ENCODE data around the gene LRRC49.
"Not testable (repeated sequence)": the region's sequence is repeated elsewhere in the genome, so short reads cannot be mapped to it uniquely, and the experiment has no call there.

The LRRC49 gene

GRCh38 chr15:70998319-70998718 is 105.7 kb downstream of the LRRC49 start:
- H3K4me1 ChIP-seq (ENCODE audit: control insufficient read depth, insufficient read depth, low read length, unreplicated experiment) = peaks cover 12% of the 10 kb centered on the region

GRCh38 chr15:71002316-71002715 is 109.7 kb downstream of the LRRC49 start:
- no peaks in the 10 kb centered on the region for H3K79me2 ChIP-seq (ENCODE audit: control insufficient read depth, insufficient read depth, low read length, unreplicated experiment)
- 0 out of 2 replicates have a peak overlapping the region, but pooled peaks have one; percentile 24 for H3K27ac ChIP-seq (ENCODE audit: low read depth, low read length)
- H3K4me1 ChIP-seq (ENCODE audit: control insufficient read depth, insufficient read depth, low read length, unreplicated experiment) = peaks cover 18% of the 10 kb centered on the region
- H3K4me3 ChIP-seq (ENCODE audit: low read depth, low read length) = no peak overlapping the region
- no peak overlapping the region for H2AFZ ChIP-seq (ENCODE audit: low read length, unreplicated experiment)
- peaks cover 18% of the 10 kb centered on the region; the same call in 1 of the 2 replicates for H3K36me3 ChIP-seq (ENCODE audit: insufficient read depth, low read length)
- no peaks in the 10 kb centered on the region for H3K27me3 ChIP-seq (ENCODE audit: insufficient read depth, low read length)

More at GRCh38 chr15:70998319-70998718, 105.7 kb downstream of the LRRC49 start:
- no peaks in the 10 kb centered on the region for H3K79me2 ChIP-seq (ENCODE audit: control insufficient read depth, insufficient read depth, low read length, unreplicated experiment)
- no peak overlapping the region for H3K4me3 ChIP-seq (ENCODE audit: low read depth, low read length)
- H2AFZ ChIP-seq (ENCODE audit: low read length, unreplicated experiment) = no peak overlapping the region
- no peak overlapping the region for H3K27ac ChIP-seq (ENCODE audit: low read depth, low read length)
- peaks cover 18% of the 10 kb centered on the region; the same call in 1 of the 2 replicates for H3K36me3 ChIP-seq (ENCODE audit: insufficient read depth, low read length)
- no peaks in the 10 kb centered on the region for H3K27me3 ChIP-seq (ENCODE audit: insufficient read depth, low read length)

GRCh38 chr15:71003319-71003718 is 110.7 kb downstream of the LRRC49 start:
- H3K79me2 ChIP-seq (ENCODE audit: control insufficient read depth, insufficient read depth, low read length, unreplicated experiment) = no peaks in the 10 kb centered on the region
- H2AFZ ChIP-seq (ENCODE audit: low read length, unreplicated experiment) = no peak overlapping the region
- peaks cover 18% of the 10 kb centered on the region for H3K4me1 ChIP-seq (ENCODE audit: control insufficient read depth, insufficient read depth, low read length, unreplicated experiment)
- H3K36me3 ChIP-seq (ENCODE audit: insufficient read depth, low read length) = peaks cover 18% of the 10 kb centered on the region; the same call in 1 of the 2 replicates
- no peaks in the 10 kb centered on the region for H3K27me3 ChIP-seq (ENCODE audit: insufficient read depth, low read length)
- H3K27ac ChIP-seq (ENCODE audit: low read depth, low read length) = peak overlapping the region; percentile 25
- no peak overlapping the region for H3K4me3 ChIP-seq (ENCODE audit: low read depth, low read length)

GRCh38 chr15:71004506-71004905 is 111.9 kb downstream of the LRRC49 start:
- H3K27ac ChIP-seq (ENCODE audit: low read depth, low read length); H2AFZ ChIP-seq (ENCODE audit: low read length, unreplicated experiment); H3K4me3 ChIP-seq (ENCODE audit: low read depth, low read length); H3K79me2 ChIP-seq (ENCODE audit: control insufficient read depth, insufficient read depth, low read length, unreplicated experiment); H3K27me3 ChIP-seq (ENCODE audit: insufficient read depth, low read length): not testable (repeated sequence)
- Histone ChIP-seq H3K36me3 (ENCODE audit: insufficient read depth, low read length) (peaks cover 10% of the 10 kb centered on the region; the same call in 1 of the 2 replicates), H3K4me1 (ENCODE audit: control insufficient read depth, insufficient read depth, low read length, unreplicated experiment) (peaks cover 18% of the 10 kb centered on the region)

- H3K27ac ChIP-seq (ENCODE audit: low read depth, low read length) = no peak overlapping the region
- no peaks in the 10 kb centered on the region for H3K27me3 ChIP-seq (ENCODE audit: insufficient read depth, low read length)
- peaks cover 4% of the 10 kb centered on the region; the same call in 1 of the 2 replicates for H3K36me3 ChIP-seq (ENCODE audit: insufficient read depth, low read length)
- peaks cover 18% of the 10 kb centered on the region for H3K4me1 ChIP-seq (ENCODE audit: control insufficient read depth, insufficient read depth, low read length, unreplicated experiment)
- H2AFZ ChIP-seq (ENCODE audit: low read length, unreplicated experiment) = no peak overlapping the region
- no peak overlapping the region for H3K4me3 ChIP-seq (ENCODE audit: low read depth, low read length)
- H3K79me2 ChIP-seq (ENCODE audit: control insufficient read depth, insufficient read depth, low read length, unreplicated experiment) = no peaks in the 10 kb centered on the region
Observed at GRCh38 chr15:71005895-71006294, 113.3 kb downstream of the LRRC49 start.

- no peaks in the 10 kb centered on the region for H3K27me3 ChIP-seq (ENCODE audit: insufficient read depth, low read length)
- no peak overlapping the region for H3K27ac ChIP-seq (ENCODE audit: low read depth, low read length)
- peaks cover 6% of the 10 kb centered on the region for H3K4me1 ChIP-seq (ENCODE audit: control insufficient read depth, insufficient read depth, low read length, unreplicated experiment)
- no peaks in the 10 kb centered on the region for H3K79me2 ChIP-seq (ENCODE audit: control insufficient read depth, insufficient read depth, low read length, unreplicated experiment)
- H3K4me3 ChIP-seq (ENCODE audit: low read depth, low read length) = no peak overlapping the region
- no peak overlapping the region for H2AFZ ChIP-seq (ENCODE audit: low read length, unreplicated experiment)
- H3K36me3 ChIP-seq (ENCODE audit: insufficient read depth, low read length) = no peaks in the 10 kb centered on the region
Observed at GRCh38 chr15:71008250-71008870, 115.7 kb downstream of the LRRC49 start.

- Histone ChIP-seq H3K27ac (ENCODE audit: low read depth, low read length) (no peak overlapping the region), H3K27me3 (ENCODE audit: insufficient read depth, low read length) (no peaks in the 10 kb centered on the region), H3K4me1 (ENCODE audit: control insufficient read depth, insufficient read depth, low read length, unreplicated experiment) (no peaks in the 10 kb centered on the region), H3K4me3 (ENCODE audit: low read depth, low read length) (no peak overlapping the region), H3K79me2 (ENCODE audit: control insufficient read depth, insufficient read depth, low read length, unreplicated experiment) (no peaks in the 10 kb centered on the region), H3K36me3 (ENCODE audit: insufficient read depth, low read length) (no peaks in the 10 kb centered on the region), H2AFZ (ENCODE audit: low read length, unreplicated experiment) (no peak overlapping the region)
Observed at GRCh38 chr15:71010472-71010871, 117.8 kb downstream of the LRRC49 start.

GRCh38 chr15:71010997-71011396 is 118.4 kb downstream of the LRRC49 start:
- Histone ChIP-seq H2AFZ (ENCODE audit: low read length, unreplicated experiment) (no peak overlapping the region), H3K79me2 (ENCODE audit: control insufficient read depth, insufficient read depth, low read length, unreplicated experiment) (no peaks in the 10 kb centered on the region), H3K36me3 (ENCODE audit: insufficient read depth, low read length) (no peaks in the 10 kb centered on the region), H3K4me3 (ENCODE audit: low read depth, low read length) (no peak overlapping the region), H3K27me3 (ENCODE audit: insufficient read depth, low read length) (no peaks in the 10 kb centered on the region), H3K4me1 (ENCODE audit: control insufficient read depth, insufficient read depth, low read length, unreplicated experiment) (no peaks in the 10 kb centered on the region), H3K27ac (ENCODE audit: low read depth, low read length) (no peak overlapping the region)

- Histone ChIP-seq H3K79me2 (ENCODE audit: control insufficient read depth, insufficient read depth, low read length, unreplicated experiment) (no peaks in the 10 kb centered on the region), H3K4me3 (ENCODE audit: low read depth, low read length) (no peak overlapping the region), H2AFZ (ENCODE audit: low read length, unreplicated experiment) (no peak overlapping the region), H3K27me3 (ENCODE audit: insufficient read depth, low read length) (no peaks in the 10 kb centered on the region), H3K27ac (ENCODE audit: low read depth, low read length) (no peak overlapping the region; the same call in 1 of the 2 replicates), H3K4me1 (ENCODE audit: control insufficient read depth, insufficient read depth, low read length, unreplicated experiment) (no peaks in the 10 kb centered on the region), H3K36me3 (ENCODE audit: insufficient read depth, low read length) (no peaks in the 10 kb centered on the region)
Observed at GRCh38 chr15:71011503-71012155, 119.0 kb downstream of the LRRC49 start.

- Histone ChIP-seq H3K79me2 (ENCODE audit: control insufficient read depth, insufficient read depth, low read length, unreplicated experiment) (no peaks in the 10 kb centered on the region), H3K27me3 (ENCODE audit: insufficient read depth, low read length) (no peaks in the 10 kb centered on the region), H2AFZ (ENCODE audit: low read length, unreplicated experiment) (no peak overlapping the region), H3K4me1 (ENCODE audit: control insufficient read depth, insufficient read depth, low read length, unreplicated experiment) (no peaks in the 10 kb centered on the region), H3K36me3 (ENCODE audit: insufficient read depth, low read length) (no peaks in the 10 kb centered on the region), H3K4me3 (ENCODE audit: low read depth, low read length) (no peak overlapping the region), H3K27ac (ENCODE audit: low read depth, low read length) (no peak overlapping the region)
Observed at GRCh38 chr15:71013446-71013845, 120.8 kb downstream of the LRRC49 start.

GRCh38 chr15:71015342-71015741 is 122.7 kb downstream of the LRRC49 start:
- H3K36me3 ChIP-seq (ENCODE audit: insufficient read depth, low read length) = no peaks in the 10 kb centered on the region
- H3K27ac ChIP-seq (ENCODE audit: low read depth, low read length) = no peak overlapping the region
- H3K27me3 ChIP-seq (ENCODE audit: insufficient read depth, low read length) = no peaks in the 10 kb centered on the region
- H3K79me2 ChIP-seq (ENCODE audit: control insufficient read depth, insufficient read depth, low read length, unreplicated experiment) = no peaks in the 10 kb centered on the region
- H3K4me1 ChIP-seq (ENCODE audit: control insufficient read depth, insufficient read depth, low read length, unreplicated experiment) = no peaks in the 10 kb centered on the region
- H2AFZ ChIP-seq (ENCODE audit: low read length, unreplicated experiment) = no peak overlapping the region
- no peak overlapping the region for H3K4me3 ChIP-seq (ENCODE audit: low read depth, low read length)

Measured in ACC112 (cell line).